NCI-H1436 treated with DMSO at 0.1 percent for 48 hours (cell line): Measurements from ENCODE around the gene HAPLN3.
"Not testable (repeated sequence)": the region's sequence is repeated elsewhere in the genome, so short reads cannot be mapped to it uniquely, and the experiment has no call there.

Experiments
- DNase-seq: peaks from one replicate; lab custom pipeline; 2025; lab: John Stamatoyannopoulos, UW

Gene HAPLN3, protein sequence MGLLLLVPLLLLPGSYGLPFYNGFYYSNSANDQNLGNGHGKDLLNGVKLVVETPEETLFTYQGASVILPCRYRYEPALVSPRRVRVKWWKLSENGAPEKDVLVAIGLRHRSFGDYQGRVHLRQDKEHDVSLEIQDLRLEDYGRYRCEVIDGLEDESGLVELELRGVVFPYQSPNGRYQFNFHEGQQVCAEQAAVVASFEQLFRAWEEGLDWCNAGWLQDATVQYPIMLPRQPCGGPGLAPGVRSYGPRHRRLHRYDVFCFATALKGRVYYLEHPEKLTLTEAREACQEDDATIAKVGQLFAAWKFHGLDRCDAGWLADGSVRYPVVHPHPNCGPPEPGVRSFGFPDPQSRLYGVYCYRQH

DNA sequence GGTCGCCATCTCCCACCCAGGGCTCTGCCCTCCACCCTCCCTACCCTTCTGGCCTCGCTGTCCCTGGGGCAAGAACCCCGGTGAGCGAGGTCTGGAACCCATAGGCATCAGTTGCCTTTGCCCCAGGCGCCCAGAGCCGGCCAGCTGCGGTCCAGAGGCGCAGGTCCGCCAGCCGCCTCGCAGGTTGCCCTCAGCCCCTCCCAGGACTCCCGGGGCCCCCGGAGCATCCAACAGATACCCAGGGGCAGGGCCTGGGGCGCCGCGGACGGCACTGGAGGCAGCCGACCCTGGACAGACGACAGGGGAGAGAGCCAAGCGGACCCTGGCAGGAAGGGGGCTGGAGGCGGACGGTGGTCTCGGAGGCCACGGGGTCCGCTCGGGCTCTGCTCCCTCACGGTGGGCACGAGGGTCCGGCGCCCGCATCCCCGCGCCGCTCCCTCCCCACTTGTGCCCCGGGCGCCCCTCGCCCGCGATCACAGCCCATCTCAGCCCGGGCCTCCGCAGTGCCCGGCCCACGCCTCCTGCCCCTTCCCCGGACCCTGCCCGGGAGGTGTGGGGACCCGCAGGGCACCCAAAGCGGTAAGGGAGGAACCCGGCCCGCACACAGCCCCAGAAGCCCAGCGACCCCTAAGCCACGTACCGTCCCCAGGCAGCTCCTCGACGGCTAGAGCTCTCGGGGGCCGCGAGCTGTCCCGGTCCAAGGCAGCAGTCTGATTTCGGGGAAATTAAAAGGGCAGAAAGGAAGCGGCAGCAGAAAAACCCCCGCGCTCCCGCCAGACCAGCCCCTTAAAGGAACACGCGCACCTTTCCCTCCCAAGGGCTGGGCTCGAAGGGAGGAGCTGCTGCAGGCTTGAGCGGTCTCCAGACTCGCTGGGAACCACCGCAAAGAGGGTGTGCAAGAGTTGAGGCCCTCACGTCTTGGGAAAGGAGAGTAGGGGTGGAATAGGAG lies at the start of gene HAPLN3:
TSS of gene HAPLN3 (minus strand) at position 726 of the 949 bp plus-strand sequence. CDS start 8,246 bp downstream, outside the sequence.
- no peak for DNase-seq

DNA sequence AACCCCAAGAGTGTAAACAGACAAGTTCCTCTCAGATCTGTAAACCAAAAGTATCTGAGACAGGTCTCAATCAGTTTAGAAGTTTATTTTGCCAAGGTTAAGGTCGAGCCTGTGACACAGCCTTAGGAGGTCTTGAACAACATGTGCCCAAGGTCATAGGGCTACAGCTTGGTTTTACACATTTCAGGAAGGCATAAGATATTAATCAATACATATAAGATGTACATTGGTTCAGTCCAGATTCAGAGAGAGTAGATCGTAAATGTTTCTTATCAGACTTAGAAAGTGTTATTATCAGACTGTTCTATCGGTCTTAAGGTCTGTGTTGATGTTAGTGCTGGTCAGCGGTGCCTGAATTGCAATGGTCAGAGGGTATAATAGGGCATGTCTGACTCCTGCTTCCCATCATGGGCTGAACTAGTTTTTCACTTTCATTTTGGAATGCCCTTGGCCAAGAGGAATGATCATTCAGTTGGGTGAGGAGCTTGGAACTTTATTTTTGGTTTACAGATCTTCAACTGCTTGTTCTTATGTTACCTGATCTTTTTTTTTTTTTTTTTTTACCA lies 44.8 kb upstream of the HAPLN3 start:
- DNase-seq, result no peak

DNA sequence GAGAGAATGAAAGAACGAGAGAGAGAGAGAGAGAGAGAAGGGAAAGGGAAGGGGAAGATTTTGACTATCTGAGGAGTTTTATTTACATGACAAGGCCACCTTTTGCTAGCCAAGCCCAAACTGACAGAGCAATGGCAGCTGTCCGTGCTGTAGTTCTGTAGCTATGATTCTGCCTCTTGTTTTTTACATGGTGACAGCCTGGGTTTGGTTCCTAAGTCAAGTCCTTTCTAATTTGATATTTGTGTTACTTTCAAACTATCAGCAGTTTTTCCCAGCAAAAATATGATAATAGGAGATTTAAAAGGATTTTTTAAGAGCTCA lies 44.1 kb upstream of the HAPLN3 start:
- DNase-seq, result no peak

DNA sequence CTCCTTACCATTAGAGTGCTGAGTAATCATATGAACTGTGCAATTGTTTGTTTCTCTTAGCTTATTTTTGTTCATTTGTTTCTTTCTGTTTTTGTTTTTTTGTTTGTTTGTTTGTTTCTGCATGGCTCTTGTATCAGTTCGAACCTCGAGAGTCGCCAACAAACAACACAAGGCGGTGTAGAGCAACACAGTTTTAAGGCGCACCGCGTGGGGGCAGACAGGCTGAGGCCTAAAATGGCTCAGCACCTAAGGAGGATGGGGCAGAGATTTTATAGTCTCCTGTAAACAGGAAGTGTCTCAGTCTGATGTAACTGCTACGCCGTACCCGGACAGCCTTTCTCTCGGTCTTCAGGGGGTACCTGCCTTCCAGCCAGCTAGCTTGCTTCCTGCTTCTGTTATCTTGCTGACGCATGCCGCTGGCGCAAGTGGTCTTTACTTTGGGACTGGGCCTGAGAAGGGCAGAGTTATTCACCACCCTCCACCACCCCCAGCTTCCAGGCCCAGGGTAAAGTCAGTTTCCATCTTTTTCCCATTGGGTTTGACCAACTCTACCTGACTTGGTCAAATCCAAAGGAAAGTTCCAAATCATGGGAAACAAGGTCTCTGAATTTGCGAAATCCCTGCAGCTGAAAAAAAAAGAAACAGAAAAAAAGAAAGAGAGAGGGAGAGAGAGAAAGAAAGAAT lies 43.6 kb upstream of the HAPLN3 start:
- DNase-seq, result no peak

DNA sequence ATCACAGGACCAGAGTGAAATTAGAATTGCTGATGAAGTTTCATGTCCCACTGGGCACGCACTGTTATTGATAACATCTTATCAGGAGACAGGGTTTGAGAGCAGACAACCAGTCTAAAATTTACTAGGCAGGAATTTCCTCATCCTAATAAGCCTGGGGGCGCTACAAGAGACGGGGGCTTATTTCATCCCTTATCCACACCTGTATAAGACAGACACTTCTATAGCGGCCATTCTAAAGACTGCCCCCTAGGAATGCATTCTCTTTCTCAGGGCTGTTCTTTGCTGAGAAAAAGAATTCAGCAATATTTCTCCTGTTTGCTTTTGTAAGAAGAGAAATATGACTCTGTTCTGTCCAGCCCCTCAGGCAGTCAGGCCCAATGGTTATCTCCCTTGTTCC lies 39.1 kb upstream of the HAPLN3 start:
- DNase-seq, result not testable (repeated sequence)

DNA sequence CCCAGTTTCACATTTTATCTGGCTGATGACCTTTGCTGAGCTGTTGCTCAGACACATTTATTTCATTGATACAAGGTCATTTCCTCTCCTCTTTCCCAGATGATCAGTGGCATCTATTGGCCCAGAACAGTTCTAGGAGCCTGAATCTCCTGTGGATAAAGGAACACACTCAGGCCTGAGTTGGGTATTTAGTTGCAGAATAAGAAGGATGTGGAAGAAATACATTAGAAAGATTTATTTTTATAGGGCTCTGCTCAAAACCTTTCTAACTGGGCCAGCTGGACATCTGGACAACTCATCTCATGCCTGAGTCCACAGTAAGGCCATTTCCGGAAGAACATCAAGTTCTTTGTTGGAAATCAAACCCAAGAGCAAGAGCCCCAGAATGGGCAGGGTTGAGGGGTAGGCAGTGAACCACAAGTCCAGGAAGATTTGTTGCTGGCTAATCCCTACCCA lies 37.6 kb upstream of the HAPLN3 start:
- no peak for DNase-seq

DNA sequence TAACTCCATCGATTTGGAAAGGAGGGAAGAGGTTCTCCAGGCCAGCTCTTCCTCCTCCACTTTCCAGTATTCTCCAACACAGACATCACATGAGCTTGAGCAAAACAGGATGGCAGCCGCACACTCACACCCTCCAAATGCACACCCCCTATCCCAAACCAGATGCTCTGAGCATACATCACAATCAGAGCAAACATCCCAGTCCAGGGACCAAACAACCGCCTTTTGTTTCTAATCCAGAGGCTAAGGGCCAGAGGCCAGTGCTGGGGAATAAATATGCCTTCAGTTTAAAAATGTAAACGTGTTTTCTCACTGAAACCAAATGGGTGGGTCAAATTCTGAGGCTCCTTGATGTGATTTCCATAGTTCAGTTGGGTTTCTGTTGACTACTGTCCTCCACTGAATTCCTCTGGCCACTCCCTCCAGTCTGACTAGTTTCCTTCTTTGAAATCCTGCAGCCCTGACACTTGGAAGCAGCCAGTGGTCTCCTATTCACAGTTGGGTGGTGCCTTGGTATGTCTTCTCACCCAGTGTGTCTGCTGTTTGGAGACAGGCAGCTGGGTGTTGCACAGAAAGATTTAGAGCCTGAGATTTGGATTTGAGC lies 37.0 kb upstream of the HAPLN3 start:
- DNase-seq, result no peak

DNA sequence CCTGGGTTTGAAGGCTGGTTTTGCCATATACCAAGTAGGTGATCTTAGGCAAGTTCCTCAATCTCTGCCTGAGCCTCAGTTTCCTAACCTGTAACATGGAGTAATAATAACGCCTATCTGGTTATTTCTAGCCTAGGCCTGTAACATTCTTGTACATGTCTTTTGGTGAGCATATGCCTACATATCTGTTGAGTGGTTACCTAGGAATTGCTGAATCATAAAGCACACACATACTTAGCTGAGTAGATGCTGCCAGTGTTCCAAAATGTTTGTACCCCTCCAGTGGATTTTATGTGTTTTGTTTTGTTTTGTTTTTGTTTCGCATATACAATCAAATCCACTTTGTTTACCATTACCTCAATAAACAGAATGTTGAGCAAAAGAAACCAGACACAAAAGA lies 35.2 kb upstream of the HAPLN3 start:
- no peak for DNase-seq

DNA sequence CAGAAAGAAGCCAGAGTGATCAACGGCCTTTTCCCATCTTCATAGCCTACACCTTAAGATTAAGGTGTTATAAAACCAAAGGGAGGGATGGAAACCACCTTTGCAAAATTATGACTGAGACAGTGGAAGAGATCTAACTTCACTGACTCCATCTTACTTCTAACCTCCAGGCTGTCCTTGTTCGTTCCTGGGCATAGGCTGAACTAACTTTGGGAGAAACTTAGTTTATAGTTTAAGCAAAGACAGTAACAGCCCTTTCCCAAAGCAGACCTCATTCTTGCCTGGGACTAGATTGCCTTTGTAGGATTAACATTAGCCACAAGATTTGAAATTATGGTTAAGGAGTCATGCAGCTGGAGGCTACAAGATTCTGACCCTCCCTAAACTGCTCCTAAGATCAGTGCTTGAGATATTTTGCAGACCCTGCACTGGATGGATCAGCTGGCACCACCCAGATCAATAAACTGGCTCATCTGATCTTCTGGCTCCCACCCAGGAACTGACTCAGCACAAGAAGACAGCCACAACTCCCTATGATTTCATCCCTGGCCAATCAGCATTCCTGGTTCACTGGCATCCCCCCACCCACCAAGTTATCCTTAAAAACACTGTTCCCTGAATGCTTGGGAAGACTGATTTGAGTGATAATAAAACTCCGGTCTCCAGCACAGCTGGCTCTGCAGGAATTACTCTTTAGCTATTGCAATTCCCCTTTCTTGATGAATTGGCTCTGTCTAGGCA lies 34.2 kb upstream of the HAPLN3 start:
- DNase-seq, result not testable (repeated sequence)

DNA sequence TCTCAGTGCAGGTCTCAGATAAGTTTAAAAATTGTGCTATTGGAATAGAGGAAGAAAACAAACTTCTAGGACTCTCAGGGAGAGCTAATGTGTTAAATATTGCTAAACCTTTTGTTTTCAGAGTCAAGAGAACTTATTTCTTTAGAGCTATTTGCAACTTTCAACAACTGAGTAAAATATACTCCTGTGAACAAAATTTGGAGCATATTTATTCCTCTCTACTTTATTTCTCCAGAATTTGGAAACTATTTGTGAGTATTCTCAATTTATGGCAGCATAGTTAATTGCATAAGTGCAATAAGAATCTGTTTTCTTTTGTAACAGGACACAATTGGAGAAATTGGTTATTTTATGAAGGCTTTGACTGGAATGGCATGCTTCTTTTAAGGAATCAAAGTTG lies 32.8 kb upstream of the HAPLN3 start:
- not testable (repeated sequence) for DNase-seq

DNA sequence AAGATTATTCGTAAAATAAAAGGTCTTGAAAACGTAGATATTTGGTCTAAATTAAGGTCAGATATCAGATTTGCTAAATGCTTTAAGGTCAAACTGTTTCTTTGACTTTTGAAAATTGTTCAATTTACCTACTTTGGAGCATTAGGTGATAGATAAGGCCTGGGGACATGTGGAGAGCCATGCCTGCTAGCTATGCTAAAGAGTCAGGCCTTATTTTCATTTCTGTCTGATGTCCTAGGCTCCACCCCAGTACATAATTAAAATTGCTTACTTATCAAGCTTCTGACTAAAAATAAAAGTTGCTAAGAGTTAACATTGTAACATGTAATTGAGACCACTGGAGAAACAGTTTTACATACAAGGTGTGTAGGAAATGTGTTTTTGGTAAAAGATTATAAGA lies 30.3 kb upstream of the HAPLN3 start:
- DNase-seq, result not testable (repeated sequence)

DNA sequence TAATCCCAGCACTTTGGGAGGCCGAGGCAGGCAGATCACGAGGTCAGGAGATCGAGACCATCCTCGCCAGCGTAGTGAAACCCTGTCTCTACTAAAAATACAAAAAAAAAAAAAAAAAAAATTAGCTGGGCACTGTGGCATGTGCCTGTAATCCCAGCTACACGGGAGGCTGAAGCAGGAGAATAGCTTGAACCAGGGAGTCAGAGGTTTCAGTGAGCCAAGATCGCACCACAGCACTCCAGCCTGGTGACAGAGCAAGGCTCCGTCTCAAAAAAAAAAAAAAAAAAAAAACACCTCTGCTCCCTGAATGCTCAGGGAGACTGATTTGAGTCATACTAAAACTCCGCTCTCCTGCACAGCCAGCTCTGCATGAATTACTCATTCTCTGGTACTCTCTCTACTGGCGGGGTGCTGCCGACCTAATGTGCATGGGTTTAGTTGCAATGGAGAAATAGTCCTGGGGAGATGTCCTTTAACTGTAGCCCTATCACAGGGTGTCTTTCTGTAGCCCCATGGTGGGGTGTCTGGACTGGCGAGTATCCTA lies 25.6 kb upstream of the HAPLN3 start:
- DNase-seq, result not testable (repeated sequence)

DNA sequence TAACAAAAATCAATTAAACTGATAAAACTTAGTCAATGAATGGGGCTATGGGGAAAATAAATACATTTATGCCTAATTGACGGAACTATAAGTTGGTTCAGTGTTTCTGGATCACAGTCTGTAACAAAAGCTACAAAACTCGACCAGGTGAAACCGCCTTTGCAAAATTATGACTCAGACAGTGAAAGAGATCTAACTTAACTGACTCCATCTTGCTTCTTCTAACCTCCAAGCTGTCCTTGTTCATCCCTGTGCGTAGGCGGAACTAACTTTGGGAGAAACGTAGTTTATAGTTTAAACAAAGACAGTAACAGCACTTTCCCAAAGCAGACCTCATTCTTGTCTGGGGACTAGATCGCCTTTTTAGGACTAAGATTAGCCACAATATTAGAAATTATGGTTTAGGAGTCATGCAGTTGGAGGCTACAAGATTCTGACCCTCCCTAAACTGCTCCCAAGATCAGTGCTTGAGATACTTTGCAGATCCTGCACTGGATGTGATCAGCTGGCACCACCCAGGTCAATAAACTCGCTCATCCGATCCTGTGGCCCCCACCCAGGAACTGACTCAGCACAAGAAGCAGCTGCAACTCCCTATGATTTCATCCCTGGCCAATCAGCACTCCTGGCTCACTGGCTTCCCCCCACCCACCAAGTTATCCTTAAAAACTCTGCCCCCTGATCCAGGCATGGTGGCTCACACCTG lies 25.0 kb upstream of the HAPLN3 start:
- DNase-seq, result no peak

DNA sequence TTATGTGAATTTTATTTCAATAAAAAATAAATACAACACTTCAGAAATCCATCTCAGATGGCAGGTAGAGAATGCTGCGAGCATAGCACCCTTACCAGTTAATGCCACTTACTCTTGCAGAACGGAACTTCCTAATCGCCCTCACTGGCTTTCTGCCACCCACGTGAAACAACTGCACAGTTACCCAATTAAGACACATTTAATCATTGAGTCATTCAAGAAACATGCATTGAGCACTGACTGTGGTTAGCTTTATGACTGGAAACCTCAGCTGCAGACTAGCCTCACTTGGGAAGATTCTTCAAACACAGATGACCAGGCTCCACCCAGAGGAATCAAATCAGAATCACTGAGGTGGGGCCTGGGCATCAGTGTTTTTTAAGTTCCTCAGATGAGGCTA lies 23.4 kb upstream of the HAPLN3 start:
- peak; percentile 46 for DNase-seq

DNA sequence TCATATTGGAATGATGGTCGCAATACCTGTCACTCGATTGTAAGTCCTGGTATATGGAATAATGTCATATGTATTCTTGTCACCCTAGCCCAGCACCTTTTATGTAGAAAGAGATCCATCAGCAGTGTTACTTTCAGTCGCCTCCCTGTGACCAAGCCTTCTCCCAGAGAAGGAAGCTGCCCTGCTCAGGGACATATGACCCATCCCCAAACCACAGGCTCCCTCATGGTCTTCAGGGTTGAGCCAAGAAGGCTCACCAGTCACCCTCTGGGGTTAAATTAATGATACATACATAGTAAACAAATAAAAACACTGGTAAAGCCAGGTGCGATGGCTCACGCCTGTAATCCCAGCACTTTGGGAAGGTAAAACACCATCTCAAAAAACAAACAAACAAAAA lies 22.4 kb upstream of the HAPLN3 start:
- no peak for DNase-seq

DNA sequence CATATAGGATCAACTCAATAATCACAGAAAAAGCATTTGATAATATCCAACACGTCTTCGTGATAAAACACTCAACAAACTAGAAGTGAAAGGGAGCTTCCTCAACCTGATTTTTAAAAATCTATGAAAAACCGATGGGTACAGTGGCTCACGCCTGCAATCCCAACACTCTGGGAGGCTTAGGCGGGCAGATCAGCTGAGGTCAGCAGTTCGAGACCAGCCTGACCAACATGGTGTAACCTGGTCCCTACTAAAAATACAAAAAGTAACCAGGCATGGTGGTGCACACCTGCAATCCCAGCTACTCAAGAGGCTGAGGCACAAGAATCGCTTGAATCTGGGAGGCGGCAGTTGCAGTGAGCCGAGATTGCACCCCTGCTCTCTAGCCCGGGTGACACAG lies 20.0 kb upstream of the HAPLN3 start:
- DNase-seq, result no peak

DNA sequence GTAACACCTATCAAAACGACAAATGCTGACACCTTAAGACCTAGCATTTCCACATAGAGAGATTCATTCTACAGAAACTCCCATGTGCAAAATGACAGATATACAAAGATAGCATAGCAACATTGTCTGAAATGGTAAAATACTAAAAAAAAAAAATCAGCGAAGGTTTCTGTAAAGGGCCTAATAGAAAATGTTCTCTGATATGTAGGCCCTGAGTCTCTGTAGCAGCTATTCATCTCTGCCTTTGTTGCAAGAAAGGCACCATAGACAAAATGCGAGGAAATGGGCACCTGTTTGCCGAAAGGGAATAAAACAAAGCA lies 18.5 kb upstream of the HAPLN3 start:
- no peak for DNase-seq

DNA sequence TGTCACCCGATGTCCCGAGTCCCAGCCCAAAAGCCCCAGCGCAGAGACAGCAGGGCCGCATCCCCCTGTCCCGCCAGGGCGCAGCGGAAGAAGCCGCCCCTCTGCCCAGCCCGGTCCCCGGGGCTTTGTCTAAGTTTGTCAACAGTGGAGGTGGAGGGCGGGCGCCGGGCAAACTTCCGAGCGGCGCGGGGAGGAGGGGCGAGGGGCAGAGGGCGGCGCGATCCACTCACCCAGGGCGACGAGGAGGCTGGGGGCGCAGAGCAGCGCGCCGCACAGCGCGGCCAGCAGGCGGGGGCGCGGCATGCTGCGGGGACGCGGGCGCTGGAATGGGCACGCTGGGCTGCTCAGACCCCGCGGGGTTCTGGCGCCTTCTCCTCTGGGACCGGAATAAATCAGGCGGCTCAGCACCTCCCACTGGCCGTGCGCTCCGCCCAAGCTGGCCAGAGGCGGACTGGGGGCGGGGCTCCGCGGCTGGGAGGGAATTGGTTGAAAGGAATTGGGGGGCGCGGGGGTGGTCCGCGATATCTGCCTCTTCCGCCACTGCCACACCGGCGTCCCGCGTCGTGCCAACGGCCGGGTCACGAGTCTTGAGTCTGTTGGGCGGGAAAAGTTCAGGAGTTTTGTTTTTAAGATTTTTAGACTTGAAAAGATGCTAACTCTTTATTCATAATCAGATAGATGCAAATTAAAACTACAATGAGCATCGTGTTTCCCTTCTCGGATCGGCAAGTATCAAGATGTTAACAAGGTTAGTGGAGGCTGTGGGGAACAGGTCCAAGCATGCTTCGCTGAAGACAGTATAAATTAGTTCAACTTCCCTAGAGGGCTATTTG lies 17.9 kb upstream of the HAPLN3 start, which contains the start of gene MFGE8:
TSS of gene MFGE8 (minus strand) at position 363 of the 833 bp plus-strand sequence. CDS start at position 303, 60 bp downstream.
- DNase-seq, result no peak

DNA sequence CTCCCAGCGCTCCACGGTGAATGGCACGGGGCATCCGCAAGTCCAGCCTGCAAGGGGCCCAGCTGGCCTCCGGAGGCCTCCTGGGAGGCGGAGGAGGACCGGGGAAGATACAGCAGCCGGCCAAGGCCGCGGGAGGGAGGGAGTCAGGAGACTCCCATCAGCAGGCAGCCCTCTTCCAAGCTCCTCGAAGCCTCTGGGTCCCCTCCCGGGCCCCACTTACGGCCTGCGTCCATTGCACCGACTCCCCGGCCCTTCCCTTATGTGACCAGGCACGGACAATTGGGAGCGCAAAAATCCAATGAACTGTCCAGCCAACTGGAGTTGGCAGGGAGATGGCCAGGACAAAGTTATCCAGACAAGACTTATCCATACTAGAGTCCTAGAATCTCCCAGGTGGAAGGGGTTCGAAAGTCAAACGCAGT lies 17.2 kb upstream of the HAPLN3 start:
- no peak for DNase-seq
